SU-DHL-6 (cell line): ENCODE data around the gene CBY2.

Experiments used
- H2AFZ ChIP-seq: fragments of 200-600 bp; sonication (generic); 2 replicates; pipeline ENCODE4 v1.6.1; 2014; ENCODE audit warnings: low read depth, mild to moderate bottlenecking, moderate library complexity, mixed read lengths, antibody characterized with exemption, low read length; ENCODE audit not compliant: severe bottlenecking
- H3F3A ChIP-seq: fragments of 200-600 bp; shearing (Covaris generic); 2 replicates; pipeline ENCODE4 v1.6.0; 2016; ENCODE audit warnings: antibody characterized with exemption, mild to moderate bottlenecking; ENCODE audit not compliant: insufficient read depth
- H3K27ac ChIP-seq: fragments of 200-600 bp; sonication (generic); 2 replicates; pipeline ENCODE4 v1.5.1; 2016; ENCODE audit warnings: low read depth, mild to moderate bottlenecking, low read length, moderate library complexity, mixed read lengths
- H3K27me3 ChIP-seq: fragments of 200-600 bp; sonication (generic), shearing (Covaris generic); 2 replicates; pipeline ENCODE4 v1.6.0; 2014; ENCODE audit warnings: mild to moderate bottlenecking, low read length
- H3K36me3 ChIP-seq: fragments of 200-600 bp; sonication (generic); 2 replicates; pipeline ENCODE4 v1.6.1; 2014; ENCODE audit warnings: mild to moderate bottlenecking, low read length, mixed read lengths
- H3K4me2 ChIP-seq: fragments of 300-600, 200-600 bp; shearing (Covaris generic), sonication (generic); 2 replicates; pipeline ENCODE4 v1.6.0; 2014; ENCODE audit warnings: low read length, low read depth, mild to moderate bottlenecking; ENCODE audit not compliant: poor library complexity, severe bottlenecking
- H3K4me3 ChIP-seq: fragments of 200-600 bp; sonication (generic); 2 replicates; pipeline ENCODE4 v1.5.1; 2014; ENCODE audit warnings: antibody characterized with exemption, low read length, mild to moderate bottlenecking, mixed read lengths; ENCODE audit not compliant: insufficient read depth, poor library complexity, severe bottlenecking
- H3K79me2 ChIP-seq: fragments of 200-600 bp; sonication (generic); 2 replicates; pipeline ENCODE4 v1.6.1; 2014; ENCODE audit warnings: mild to moderate bottlenecking, low read length, moderate library complexity; ENCODE audit not compliant: insufficient read depth
- H3K9ac ChIP-seq: fragments of 200-600 bp; sonication (generic); 2 replicates; pipeline ENCODE4 v1.7.0; 2014; ENCODE audit warnings: mild to moderate bottlenecking, low read length
- H3K9me2 ChIP-seq: fragments of 200-600 bp; sonication (generic); replicated peaks from 2 replicates; pipeline ENCODE4 v1.6.1; 2014; ENCODE audit warnings: low read length; ENCODE audit not compliant: insufficient read depth
- H3K9me3 ChIP-seq: fragments of 200-600 bp; sonication (generic); 2 replicates; pipeline ENCODE4 v1.6.1; 2014; ENCODE audit warnings: low read length, mixed read lengths; ENCODE audit not compliant: insufficient read depth
- H4K20me1 ChIP-seq: fragments of 200-600 bp; sonication (generic); 2 replicates; pipeline ENCODE4 v1.6.1; 2014; ENCODE audit warnings: low read depth, mild to moderate bottlenecking, antibody characterized with exemption, low read length, moderate library complexity, mixed read lengths
- CTCF ChIP-seq: fragments of 200-600 bp; sonication (generic); IDR thresholded peaks from one replicate; pipeline ENCODE4 v1.5.1; 2017; ENCODE audit warnings: antibody characterized with exemption, mild to moderate bottlenecking, low read length, moderate library complexity; ENCODE audit not compliant: insufficient read depth, poor library complexity, severe bottlenecking
- EZH2phosphoT487 ChIP-seq: fragments of 200-600 bp; sonication (generic), shearing (Covaris generic); conservative IDR thresholded peaks from 2 replicates; pipeline ENCODE4 v1.6.1; 2018; ENCODE audit warnings: mild to moderate bottlenecking, antibody characterized with exemption, low read length, moderate library complexity, mixed read lengths

Gene CBY2

GRCh38 chr13:45715351-45715750 is 13.2 kb downstream of the CBY2 start:
- H3K36me3 ChIP-seq = no peaks in the 10 kb centered on the region
- no peak overlapping the region for H2AFZ ChIP-seq
- H3K9me2 ChIP-seq = no peaks in the 10 kb centered on the region
- no peak overlapping the region for H3K27ac ChIP-seq
- H3K79me2 ChIP-seq = no peaks in the 10 kb centered on the region
- TF ChIP-seq CTCF = no peak
- no peaks in the 10 kb centered on the region for H3F3A ChIP-seq
- no peaks in the 10 kb centered on the region for H3K27me3 ChIP-seq
- no peak overlapping the region for H3K4me3 ChIP-seq
- H3K9ac ChIP-seq = no peak overlapping the region
- no peaks in the 10 kb centered on the region; the same call in 1 of the 2 replicates for H3K9me3 ChIP-seq
- no peak overlapping the region for H3K4me2 ChIP-seq
- H4K20me1 ChIP-seq = no peaks in the 10 kb centered on the region

- Histone ChIP-seq H3K4me3 (no peak overlapping the region), H3K27me3 (no peaks in the 10 kb centered on the region), H3K4me2 (no peak overlapping the region), H3K9ac (no peak overlapping the region), H3K79me2 (no peaks in the 10 kb centered on the region), H3K36me3 (no peaks in the 10 kb centered on the region), H3K9me3 (no peaks in the 10 kb centered on the region), H4K20me1 (no peaks in the 10 kb centered on the region), H3F3A (no peaks in the 10 kb centered on the region), H3K9me2 (no peaks in the 10 kb centered on the region), H2AFZ (no peak overlapping the region), H3K27ac (no peak overlapping the region)
- no peak for TF ChIP-seq CTCF
- no peak for TF ChIP-seq EZH2phosphoT487
Measured at GRCh38 chr13:45717349-45717748, 15.2 kb downstream of the CBY2 start.

GRCh38 chr13:45718063-45718462 is 15.9 kb downstream of the CBY2 start:
- no peaks in the 10 kb centered on the region for H3K36me3 ChIP-seq
- no peak overlapping the region for H3K9ac ChIP-seq
- peak; percentile 53 for TF ChIP-seq CTCF
- TF ChIP-seq EZH2phosphoT487 = no peak
- no peaks in the 10 kb centered on the region for H3K79me2 ChIP-seq
- H3F3A ChIP-seq = no peaks in the 10 kb centered on the region
- no peak overlapping the region for H2AFZ ChIP-seq
- H3K9me2 ChIP-seq = no peaks in the 10 kb centered on the region
- H3K4me3 ChIP-seq = no peak overlapping the region
- H4K20me1 ChIP-seq = no peaks in the 10 kb centered on the region
- H3K27ac ChIP-seq = no peak overlapping the region
- H3K9me3 ChIP-seq = no peaks in the 10 kb centered on the region
- no peaks in the 10 kb centered on the region for H3K27me3 ChIP-seq
- no peak overlapping the region for H3K4me2 ChIP-seq

GRCh38 chr13:45718992-45719391 is 16.9 kb downstream of the CBY2 start:
- Histone ChIP-seq H3K9me3 (no peaks in the 10 kb centered on the region), H3K79me2 (no peaks in the 10 kb centered on the region), H2AFZ (no peak overlapping the region), H3F3A (no peaks in the 10 kb centered on the region), H3K4me2 (no peak overlapping the region), H3K36me3 (no peaks in the 10 kb centered on the region), H3K4me3 (no peak overlapping the region), H3K27me3 (no peaks in the 10 kb centered on the region), H4K20me1 (no peaks in the 10 kb centered on the region), H3K9ac (no peak overlapping the region), H3K9me2 (no peaks in the 10 kb centered on the region), H3K27ac (no peak overlapping the region)
- TF ChIP-seq EZH2phosphoT487 (no peak), CTCF (no peak)
